Measurements from ENCODE around the gene IL7R.

IL7R gene

DNA sequence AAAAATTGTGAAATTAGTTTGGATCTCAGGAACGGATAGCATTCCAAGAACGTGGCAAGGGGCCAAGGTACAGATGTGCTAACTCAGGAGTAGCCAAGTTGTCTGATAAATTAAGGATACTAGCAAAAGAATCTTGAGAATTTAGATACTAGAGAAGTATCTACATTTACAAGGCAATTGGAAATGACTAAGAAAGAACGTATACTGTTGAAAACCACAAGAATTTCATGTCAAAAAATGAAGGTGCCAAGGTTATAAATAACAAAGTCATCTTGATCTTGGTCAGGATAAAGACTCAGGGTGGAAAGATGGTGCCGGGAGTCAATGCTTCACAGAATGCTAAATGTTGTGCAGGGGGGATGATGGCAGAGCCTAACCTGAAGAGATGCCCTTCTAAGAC lies 62.5 kb downstream of the IL7R start:
- no peak for DNase-seq

GRCh38 chr5:35920890-35921289 lies 64.2 kb downstream of the IL7R start:
- no peak for DNase-seq

DNA sequence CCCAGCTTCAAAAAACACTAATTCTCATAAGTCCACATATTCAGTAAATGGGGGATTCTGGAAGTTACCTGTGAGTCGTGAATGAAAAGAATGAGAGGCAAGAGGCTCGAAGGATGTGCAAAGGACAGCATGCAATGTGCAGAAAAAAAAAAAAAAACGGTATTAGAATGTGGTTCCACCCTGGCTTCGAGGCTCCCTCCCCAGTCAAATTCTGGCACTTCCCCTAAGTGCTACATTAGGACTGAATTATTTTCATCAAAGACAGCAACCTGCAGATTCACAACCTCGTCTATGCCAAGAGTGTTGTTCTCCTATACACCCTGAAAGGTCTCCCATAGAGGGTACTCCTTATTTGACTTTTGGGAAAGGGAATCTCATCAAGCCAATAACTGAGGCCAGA lies 65.2 kb downstream of the IL7R start:
- no peak for DNase-seq

DNA sequence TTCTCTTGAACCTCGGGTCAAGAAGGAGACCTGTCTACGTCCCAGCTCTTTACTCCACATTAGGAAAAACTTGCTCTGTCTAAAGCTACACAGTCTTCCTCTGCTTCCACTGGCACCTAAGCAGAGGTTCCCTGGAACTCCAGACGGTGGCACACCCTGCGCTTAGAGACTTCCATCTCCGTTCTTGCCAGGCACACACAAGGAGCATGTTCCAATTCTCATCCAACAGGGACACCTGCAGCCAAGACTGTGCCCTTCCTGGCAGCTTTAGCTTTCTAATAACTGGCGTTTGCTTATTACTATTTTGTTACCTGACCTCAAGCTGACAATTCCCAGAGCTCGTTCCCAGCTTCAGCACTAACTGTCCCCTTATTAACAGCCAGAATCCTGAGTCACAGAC lies 65.8 kb downstream of the IL7R start:
- DNase-seq = no peak

DNA sequence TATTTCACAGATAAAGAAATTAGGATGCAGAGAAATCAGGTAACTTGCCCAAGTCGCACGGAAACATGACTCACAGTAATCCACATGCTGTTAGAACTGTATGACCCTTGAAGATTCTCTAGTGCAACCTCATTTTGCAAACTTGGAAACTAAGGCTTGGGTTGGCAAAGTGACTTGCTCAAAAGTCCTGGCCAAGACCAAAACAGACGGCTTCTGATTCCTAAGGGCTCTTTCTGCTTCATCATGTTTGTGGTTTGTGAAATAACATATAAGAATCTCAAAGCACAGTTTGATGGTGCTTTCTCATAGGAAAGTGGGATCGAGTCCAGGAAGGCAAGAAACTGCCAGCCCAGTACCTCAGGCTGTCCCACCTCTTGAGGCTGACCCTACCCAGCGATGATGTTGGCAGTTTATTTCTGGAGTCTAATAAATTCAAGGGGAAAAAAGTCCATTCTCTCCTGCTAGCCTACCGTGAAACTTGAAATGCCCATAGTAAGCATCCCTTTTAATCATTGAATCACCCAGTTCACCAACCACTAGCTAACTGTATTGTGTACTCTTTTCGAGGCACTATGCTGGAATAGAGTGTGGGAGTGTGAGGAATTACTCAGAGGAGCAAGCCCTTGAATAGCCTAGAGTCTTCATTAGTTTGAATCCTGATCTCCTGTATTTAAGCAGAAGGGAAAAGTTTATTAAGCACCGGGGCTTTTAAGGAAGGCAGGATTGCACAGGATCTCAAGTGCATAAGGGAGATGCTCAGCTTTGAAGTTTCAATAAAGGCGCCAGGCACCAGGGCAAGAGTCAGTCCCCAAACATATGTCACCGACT lies 67.6 kb downstream of the IL7R start:
- no peak for DNase-seq

DNA sequence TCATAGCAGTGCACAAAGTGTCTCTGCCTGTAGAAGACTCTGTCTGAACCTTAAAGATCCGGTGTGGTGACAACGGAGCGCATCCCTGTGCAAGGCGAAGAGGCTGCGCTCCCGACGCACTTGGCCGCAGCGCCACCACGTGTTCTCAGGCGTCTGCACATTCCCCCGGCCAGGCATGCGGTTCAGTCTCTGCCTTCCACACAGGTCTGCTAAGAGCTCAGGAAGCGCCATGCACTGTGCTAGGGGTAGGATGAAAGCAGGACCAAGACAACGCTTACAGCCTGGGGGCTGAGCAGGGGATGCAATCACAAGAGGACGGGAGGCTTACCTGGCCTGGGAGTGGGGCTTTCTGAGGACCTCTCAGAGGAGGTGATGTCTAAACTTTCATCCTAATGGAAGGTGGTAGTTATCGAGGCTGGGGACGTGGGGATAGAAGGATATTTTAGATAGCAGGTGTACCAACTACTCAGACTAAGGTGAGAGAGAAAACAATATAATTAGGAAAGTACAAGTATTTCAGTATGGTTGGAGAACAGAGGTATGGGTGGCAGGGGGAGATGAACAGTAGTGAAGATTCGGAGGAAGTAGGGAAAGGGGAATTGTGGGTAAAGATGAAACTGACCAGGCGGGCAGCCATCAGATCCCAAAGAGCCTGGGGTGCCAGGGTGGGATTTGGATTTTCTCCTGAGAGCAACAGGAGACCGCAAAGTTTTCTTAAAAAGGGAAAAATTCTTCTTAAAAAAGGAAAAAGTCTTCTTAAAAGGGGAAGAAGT lies 68.4 kb downstream of the IL7R start:
- peak; percentile 17 for DNase-seq

DNA sequence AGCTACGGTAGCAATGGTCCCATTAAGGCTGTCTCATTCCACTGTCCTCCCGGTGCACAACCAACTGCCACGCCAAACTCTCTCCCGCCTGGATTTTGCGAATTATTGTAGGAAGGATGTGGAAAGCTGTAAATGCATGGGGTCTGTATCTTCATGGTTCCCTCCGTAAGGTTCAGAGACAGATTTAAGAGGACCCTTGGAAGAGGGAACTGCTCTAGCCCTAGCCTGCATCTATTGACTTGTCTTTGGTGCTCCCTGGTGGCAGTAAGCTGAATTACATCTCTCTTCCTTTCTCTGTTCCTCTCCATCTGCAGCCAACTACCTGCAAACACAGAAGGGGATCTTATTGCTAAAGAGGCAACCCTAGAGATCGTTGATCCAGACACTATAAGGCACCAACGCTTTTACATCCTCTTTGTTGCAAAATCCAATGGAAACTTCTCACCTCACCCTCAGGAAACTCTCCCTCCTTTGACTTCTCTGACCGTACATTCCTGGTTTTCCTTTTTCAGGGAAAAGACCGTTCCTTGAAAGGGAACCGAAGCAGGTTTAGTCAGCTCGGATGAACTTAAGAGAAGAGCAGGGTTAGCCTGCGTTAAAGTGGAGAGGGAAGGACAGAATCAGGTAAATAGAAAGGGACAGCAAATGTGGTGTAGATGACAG lies 69.8 kb downstream of the IL7R start:
- peak; percentile 51 for DNase-seq
